Measurements from ENCODE around the gene SLC30A4. TPM values are rescaled to one million over a fixed set of nuclear protein-coding genes. Genes with fewer than 3 reads are reported as not detected.

Gene SLC30A4
- total and polyA plus RNA-seq, 2 of the 4 experiments (the other 2 are of a cell fraction), result 2.1 to 5.6 TPM

- H3K18ac ChIP-seq (ENCODE audit: low read depth, low read length), result no peak overlapping the region
- no peaks in the 10 kb centered on the region; the same call in 1 of the 2 replicates for H3K9me1 ChIP-seq (ENCODE audit: insufficient read depth, low read length)
- intact Hi-C loops (cut with micrococcal nuclease), result no loop called here
- H3K56ac ChIP-seq (ENCODE audit: extremely low read depth, insufficient read depth, low read length), result no peak overlapping the region
- no peak overlapping the region for H3K23ac ChIP-seq (ENCODE audit: low read depth, low read length)
- in situ Hi-C loops (cut with MboI; ENCODE audit: low sequenced_read_pairs), result no loop called here
- ATAC-seq (ENCODE audit: low read depth) (no peak), DNase-seq (no peak)
- H4K5ac ChIP-seq (ENCODE audit: low read depth, low read length), result no peak overlapping the region
- TF ChIP-seq ELK1 (IDR thresholded peaks at IDR 0.05; ENCODE audit: borderline replicate concordance, low read depth, low read length) (no peak), RAD21 (IDR thresholded peaks at IDR 0.05; ENCODE audit: low read length) (no peak), MAFK (IDR thresholded peaks at IDR 0.05; ENCODE audit: low read depth, low read length) (no peak), RCOR1 (IDR thresholded peaks at IDR 0.05; ENCODE audit: insufficient replicate concordance, low read length) (no peak), CEBPB (IDR thresholded peaks at IDR 0.05; ENCODE audit: low read depth, low read length) (no peak), FOS (IDR thresholded peaks at IDR 0.05; ENCODE audit: low read depth, low read length) (no peak), CHD1 (IDR thresholded peaks at IDR 0.05; ENCODE audit: low read depth, low read length) (no peak), USF2 (IDR thresholded peaks at IDR 0.05; ENCODE audit: low read depth, low read length) (no peak), CTCF (conservative IDR thresholded peaks at IDR 0.05; ENCODE audit: low read depth, low read length) (no peak), BHLHE40 (IDR thresholded peaks at IDR 0.05; ENCODE audit: low read depth, low read length) (no peak), NFE2L2 (IDR thresholded peaks at IDR 0.05; ENCODE audit: low read depth, low read length) (no peak), POLR2A (IDR thresholded peaks at IDR 0.05; ENCODE audit: low read depth, low read length) (no peak)
- H3K4me3 ChIP-seq (ENCODE audit: insufficient read depth, low read depth, low read length), result no peak overlapping the region
- H2BK15ac ChIP-seq (ENCODE audit: low read depth, low read length), result no peak overlapping the region
- BruUV-seq (replicated peaks), result no TSS peak
- no peak overlapping the region for H2AK5ac ChIP-seq (ENCODE audit: low read depth, low read length)
- no peak overlapping the region for H2BK5ac ChIP-seq (ENCODE audit: low read depth, low read length, poor library complexity, severe bottlenecking)
- dilution Hi-C loops (cut with HindIII; ENCODE audit: low sequenced_read_pairs, unreplicated experiment), result no loop called here
- H2BK20ac ChIP-seq (ENCODE audit: low read depth, low read length), result no peak overlapping the region
- no peak overlapping the region for H2AK9ac ChIP-seq (replicated peaks; ENCODE audit: low read depth, low read length, poor library complexity)
- H4K91ac ChIP-seq (ENCODE audit: insufficient read depth, low read depth, low read length), result no peak overlapping the region
- H3K4ac ChIP-seq (ENCODE audit: low read depth, low read length), result no peak overlapping the region
- ChIA-PET CTCF (interaction anchor here (0.6 to 1.3 kb wide), 3 partner anchors 11 to 145 kb away, joined by 3 to 5 read pairs (median 4); no protein-coding TSS in a partner anchor), POLR2A (ENCODE audit: unreplicated experiment) (no interaction called here)
- no peaks in the 10 kb centered on the region for H3K4me1 ChIP-seq (ENCODE audit: control insufficient read depth, insufficient read depth, low read length)
- H3K27me3 ChIP-seq (ENCODE audit: control insufficient read depth, insufficient read depth, low read length), result peaks cover 11% of the 10 kb centered on the region
- no CpG with 5 or more reads among the region's 2 CpGs for WGBS, 2 experiments (ENCODE audit: extremely low coverage in 2 of 2, insufficient read length in 1 of 2)
- H3K27ac ChIP-seq (ENCODE audit: insufficient read depth, low read length), result no peak overlapping the region
- no peaks in the 10 kb centered on the region for H4K20me1 ChIP-seq (ENCODE audit: insufficient read depth, low read length)
- no peaks in the 10 kb centered on the region for H3K79me1 ChIP-seq (ENCODE audit: low read depth in 1 of 2, low read length in 2 of 2)
- H3K9ac ChIP-seq (ENCODE audit: low read depth, low read length), result no peak overlapping the region
- no peak overlapping the region for H4K8ac ChIP-seq (ENCODE audit: low read depth in 2 of 2, low read length in 2 of 2)
- no peak overlapping the region for H2BK120ac ChIP-seq (ENCODE audit: low read depth, low read length)
- H2AFZ ChIP-seq (replicated peaks; ENCODE audit: low read length, poor library complexity), result no peak overlapping the region
- no peak overlapping the region for H3K4me2 ChIP-seq (ENCODE audit: low read depth, low read length)
- H3K36me3 ChIP-seq (ENCODE audit: control insufficient read depth, insufficient read depth, low read length), result no peaks in the 10 kb centered on the region
- H3K9me3 ChIP-seq (ENCODE audit: control insufficient read depth, insufficient read depth, low read length), result no peaks in the 10 kb centered on the region
- H3K14ac ChIP-seq (replicated peaks; ENCODE audit: low read depth, low read length), result no peak overlapping the region
Measured at GRCh38 chr15:45469027-45469426, 53.5 kb downstream of the SLC30A4 start.
